GM12892 (cell line): ENCODE data around the gene RTN4R.

Experiments used
- POLR2A ChIP-seq: IDR thresholded peaks from 2 replicates; pipeline ENCODE4 v1.6.1; 2011; ENCODE audit warnings: low read depth, low read length, control low read depth
- POLR2AphosphoS5 ChIP-seq: IDR thresholded peaks from 2 replicates; pipeline ENCODE4 v1.6.1; 2011; ENCODE audit warnings: low read depth, low read length, control low read depth
- TAF1 ChIP-seq: IDR thresholded peaks from 2 replicates; pipeline ENCODE4 v1.6.1; 2011; ENCODE audit warnings: low read depth, mild to moderate bottlenecking, control low read depth, low read length, borderline replicate concordance

- TF ChIP-seq POLR2A (no peak), POLR2AphosphoS5 (no peak), TAF1 (no peak)
Observed at GRCh38 chr22:20207277-20208025, 60.7 kb downstream of the RTN4R start.
